ENCODE data around the gene ZNRF2. TPM values are rescaled to one million over a fixed set of nuclear protein-coding genes. Genes with fewer than 3 reads are reported as not detected.

Gene ZNRF2
- total RNA-seq, 6 donors from 2014 or later, result 20.2 to 44.1 (median 27.1) TPM

DNA sequence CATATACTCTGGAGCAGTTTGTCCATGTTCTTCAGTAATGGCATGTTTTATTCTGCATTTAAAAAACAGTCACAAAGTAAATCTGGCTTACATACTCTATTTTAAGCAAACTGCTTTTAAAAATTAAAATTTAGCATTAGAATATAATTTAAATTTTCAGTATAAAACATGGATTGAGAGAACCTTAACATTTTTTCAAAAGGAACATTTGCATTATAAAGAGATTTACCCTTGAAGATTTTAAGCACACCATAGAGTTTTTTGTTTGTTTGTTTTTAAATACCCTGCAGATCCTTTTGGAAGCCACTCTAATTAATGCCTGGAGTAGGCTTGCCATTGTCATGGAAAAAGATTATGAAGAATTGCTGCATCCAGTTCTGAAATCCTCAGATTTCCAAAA lies 70.4 kb downstream of the ZNRF2 start:
- no peak for TF ChIP-seq POLR2AphosphoS5 (IDR thresholded peaks at IDR 0.05)
- TF ChIP-seq POLR2A (IDR thresholded peaks at IDR 0.05), result no peak
- TF ChIP-seq, protein P1, sequence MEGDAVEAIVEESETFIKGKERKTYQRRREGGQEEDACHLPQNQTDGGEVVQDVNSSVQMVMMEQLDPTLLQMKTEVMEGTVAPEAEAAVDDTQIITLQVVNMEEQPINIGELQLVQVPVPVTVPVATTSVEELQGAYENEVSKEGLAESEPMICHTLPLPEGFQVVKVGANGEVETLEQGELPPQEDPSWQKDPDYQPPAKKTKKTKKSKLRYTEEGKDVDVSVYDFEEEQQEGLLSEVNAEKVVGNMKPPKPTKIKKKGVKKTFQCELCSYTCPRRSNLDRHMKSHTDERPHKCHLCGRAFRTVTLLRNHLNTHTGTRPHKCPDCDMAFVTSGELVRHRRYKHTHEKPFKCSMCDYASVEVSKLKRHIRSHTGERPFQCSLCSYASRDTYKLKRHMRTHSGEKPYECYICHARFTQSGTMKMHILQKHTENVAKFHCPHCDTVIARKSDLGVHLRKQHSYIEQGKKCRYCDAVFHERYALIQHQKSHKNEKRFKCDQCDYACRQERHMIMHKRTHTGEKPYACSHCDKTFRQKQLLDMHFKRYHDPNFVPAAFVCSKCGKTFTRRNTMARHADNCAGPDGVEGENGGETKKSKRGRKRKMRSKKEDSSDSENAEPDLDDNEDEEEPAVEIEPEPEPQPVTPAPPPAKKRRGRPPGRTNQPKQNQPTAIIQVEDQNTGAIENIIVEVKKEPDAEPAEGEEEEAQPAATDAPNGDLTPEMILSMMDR (IDR thresholded peaks at IDR 0.05), result no peak
- TF ChIP-seq EP300 (IDR thresholded peaks at IDR 0.05), result no peak
- ATAC-seq (ENCODE audit: low FRiP score in 2 of 2), result no peak
- Histone ChIP-seq H3K4me3 (no peak overlapping the region), H3K27me3 (no peaks in the 10 kb centered on the region), H3K9me3 (no peaks in the 10 kb centered on the region), H3K4me1 (peaks cover 0 to 8% (median 3%) of the 10 kb centered on the region in 4 donors), H3K36me3 (no peaks in the 10 kb centered on the region), H3K27ac (no peak overlapping the region)
- no peak for DNase-seq

DNA sequence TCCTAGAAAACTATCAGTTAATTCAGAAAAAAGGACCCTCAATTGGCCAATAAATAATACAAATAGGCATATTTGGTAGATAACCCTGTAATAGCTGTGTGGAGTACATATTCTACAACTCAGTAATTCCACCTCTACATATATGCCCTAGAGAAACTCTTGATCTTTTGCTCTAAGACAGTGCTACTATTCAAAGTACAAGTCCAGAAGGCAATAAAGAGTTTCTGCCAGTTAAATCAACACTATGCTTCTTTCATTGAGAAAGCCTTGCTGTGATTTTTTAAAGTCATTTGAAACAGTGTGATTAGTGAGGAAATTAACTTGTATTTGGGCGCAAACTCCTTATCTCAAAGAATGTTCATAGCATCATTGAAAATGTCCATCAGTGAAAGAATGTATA lies 75.6 kb downstream of the ZNRF2 start:
- 98 to 100% methylated on average over 1 of the region's 1 CpG for WGBS, 2 donors
- Histone ChIP-seq H3K4me1 (no peaks in the 10 kb centered on the region), H3K36me3 (no peaks in the 10 kb centered on the region), H3K27ac (no peak overlapping the region), H3K27me3 (no peaks in the 10 kb centered on the region), H3K9me3 (no peaks in the 10 kb centered on the region), H3K4me3 (no peak overlapping the region)
- TF ChIP-seq POLR2AphosphoS5 (IDR thresholded peaks at IDR 0.05) (no peak), POLR2A (IDR thresholded peaks at IDR 0.05) (no peak), EP300 (IDR thresholded peaks at IDR 0.05) (no peak)
- TF ChIP-seq, protein P1 (IDR thresholded peaks at IDR 0.05), result no peak
- ATAC-seq (ENCODE audit: low FRiP score in 2 of 2) (no peak), DNase-seq (no peak)

DNA sequence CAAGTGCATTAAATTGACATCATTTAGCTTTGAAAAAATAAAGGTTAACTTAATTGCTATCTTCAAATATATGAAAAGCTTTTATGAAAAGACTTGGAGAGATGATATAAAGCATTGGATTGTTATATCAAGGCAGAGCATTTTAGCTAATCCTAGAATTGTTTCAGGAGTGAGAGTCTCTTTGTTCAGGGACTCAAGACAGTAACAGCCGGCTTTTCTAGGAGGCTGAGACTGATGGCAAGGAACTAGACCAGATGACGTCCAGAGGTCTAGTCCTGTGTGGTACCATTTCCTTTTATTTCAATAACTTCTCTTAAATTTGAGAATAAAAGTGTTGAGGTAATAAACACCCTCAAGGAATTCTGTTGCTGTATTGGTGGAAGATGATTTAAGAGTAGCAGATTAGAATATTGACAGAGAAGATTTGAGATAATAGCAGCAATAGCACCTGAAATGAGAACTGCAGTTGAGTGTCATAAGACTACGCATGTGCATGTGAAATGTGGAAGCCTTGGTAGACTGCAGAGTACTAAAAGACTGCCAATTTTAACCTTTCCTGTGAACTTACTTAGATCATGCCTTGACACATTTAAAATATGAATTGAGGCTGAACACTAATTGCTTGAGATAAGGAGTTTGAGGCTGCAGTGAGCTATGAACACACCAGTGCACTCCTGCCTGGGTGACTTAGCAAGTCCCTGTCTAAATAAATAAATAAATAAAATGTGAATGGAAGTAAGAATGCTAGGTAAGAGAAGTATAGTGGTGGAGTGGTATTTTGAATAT lies 79.6 kb downstream of the ZNRF2 start:
- Histone ChIP-seq H3K27me3 (no peaks in the 10 kb centered on the region), H3K4me3 (no peak overlapping the region), H3K9me3 (no peaks in the 10 kb centered on the region), H3K36me3 (peaks cover 0 to 3% (median 1%) of the 10 kb centered on the region in 4 donors), H3K27ac (no peak overlapping the region), H3K4me1 (no peaks in the 10 kb centered on the region)
- WGBS, 2 donors, result 77 to 87% methylated on average over 3 of the region's 3 CpGs
- TF ChIP-seq, protein P1 (IDR thresholded peaks at IDR 0.05), result no peak
- TF ChIP-seq POLR2AphosphoS5 (IDR thresholded peaks at IDR 0.05), result no peak
- TF ChIP-seq EP300 (IDR thresholded peaks at IDR 0.05), result no peak
- TF ChIP-seq POLR2A (IDR thresholded peaks at IDR 0.05), result no peak
- no peak for ATAC-seq (ENCODE audit: low FRiP score in 2 of 2)
- DNase-seq, result no peak

DNA sequence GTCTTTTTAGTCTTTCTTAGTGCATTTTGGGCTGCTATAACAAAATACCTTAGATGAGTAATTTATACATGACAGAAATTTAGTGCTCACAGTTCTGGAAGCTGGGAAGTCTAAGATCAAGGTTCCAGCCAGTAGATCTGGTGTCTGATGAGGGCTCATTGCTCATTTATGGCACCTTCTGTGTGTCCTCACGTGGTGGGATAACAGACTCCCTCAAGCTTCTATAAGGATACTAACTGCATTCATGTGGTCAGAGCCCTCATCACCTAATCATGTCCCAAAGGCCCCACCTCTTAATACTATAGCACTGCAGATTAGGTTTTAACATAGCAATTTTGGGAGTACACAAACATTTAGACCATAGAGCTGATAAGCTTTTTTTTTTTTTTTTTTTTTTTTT lies 80.4 kb downstream of the ZNRF2 start:
- WGBS, 2 donors, result 91 to 100% methylated on average over 1 of the region's 1 CpG
- TF ChIP-seq POLR2AphosphoS5 (IDR thresholded peaks at IDR 0.05), result no peak
- Histone ChIP-seq H3K27me3 (no peaks in the 10 kb centered on the region), H3K4me3 (no peak overlapping the region), H3K27ac (no peak overlapping the region), H3K4me1 (no peaks in the 10 kb centered on the region), H3K36me3 (peaks cover 0 to 3% (median 1%) of the 10 kb centered on the region in 4 donors), H3K9me3 (no peaks in the 10 kb centered on the region)
- DNase-seq (no peak), ATAC-seq (ENCODE audit: low FRiP score in 2 of 2) (no peak)

DNA sequence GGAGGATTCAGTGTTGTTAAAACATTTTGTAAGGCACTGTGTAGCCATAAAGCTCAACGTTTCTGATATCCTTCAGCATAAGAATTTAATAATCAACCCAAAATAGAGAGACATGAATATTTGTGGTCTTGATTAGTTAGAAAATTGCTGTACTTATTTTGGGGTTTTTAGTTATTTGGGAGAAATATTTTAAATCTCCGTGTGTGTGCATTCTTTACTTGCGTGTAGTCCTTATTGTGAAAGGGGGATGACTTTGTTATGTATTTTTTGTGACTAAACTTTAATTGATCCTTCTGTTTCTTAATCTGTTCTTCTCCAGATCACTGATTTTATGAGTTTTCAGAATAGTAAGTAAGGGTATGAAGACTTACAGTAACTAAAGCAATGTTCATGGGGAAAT lies 81.2 kb downstream of the ZNRF2 start:
- WGBS, 2 donors, result 93 to 94% methylated on average over 3 of the region's 3 CpGs
- TF ChIP-seq POLR2AphosphoS5 (IDR thresholded peaks at IDR 0.05) (no peak), POLR2A (IDR thresholded peaks at IDR 0.05) (no peak), EP300 (IDR thresholded peaks at IDR 0.05) (no peak)
- TF ChIP-seq, protein P1 (IDR thresholded peaks at IDR 0.05), result no peak
- ATAC-seq (ENCODE audit: low FRiP score in 2 of 2) (no peak), DNase-seq (no peak)
- no peak overlapping the region for H3K4me3 ChIP-seq
- no peaks in the 10 kb centered on the region for H3K27me3 ChIP-seq
- no peaks in the 10 kb centered on the region for H3K4me1 ChIP-seq
- no peak overlapping the region for H3K27ac ChIP-seq
- H3K36me3 ChIP-seq, result peaks cover 0 to 3% (median 1%) of the 10 kb centered on the region in 4 donors
- H3K9me3 ChIP-seq, result no peaks in the 10 kb centered on the region
